Kidney epithelial cell (primary cell): Measurements from ENCODE around the gene FMO2. TPM values are rescaled to one million over a fixed set of nuclear protein-coding genes. Genes with fewer than 3 reads are reported as not detected.

ENCODE experiments used
- DNase-seq: peaks from one replicate; pipeline ENCODE4 v3.0.0-alpha.2; 2010; ENCODE audit warnings: low read depth
- H3K27me3 ChIP-seq: 2 replicates; pipeline ENCODE4 v1.6.0; 2011; ENCODE audit warnings: low read length; ENCODE audit not compliant: control insufficient read depth, insufficient read depth
- H3K36me3 ChIP-seq: 2 replicates; pipeline ENCODE4 v1.5.1; 2011; ENCODE audit warnings: low read length; ENCODE audit not compliant: control insufficient read depth, insufficient read depth
- H3K4me3 ChIP-seq: 2 replicates; pipeline ENCODE4 v1.5.1; 2011; ENCODE audit warnings: low read depth, mild to moderate bottlenecking, control low read depth, low read length
- CTCF ChIP-seq: IDR thresholded peaks from 2 replicates; pipeline ENCODE4 v1.5.1; 2011; ENCODE audit warnings: mild to moderate bottlenecking, moderate library complexity, low read length, control low read depth, inconsistent platforms; ENCODE audit not compliant: insufficient read depth, poor library complexity, severe bottlenecking
- total RNA-seq: library from RNA; depleted of rRNA; stranded (reverse); fragments of >200 nt; gene quantifications from 2 replicates; pipeline ENCODE4 v1.2.3, GENCODE V29; 2015

Gene FMO2
- total RNA-seq, 1 donor from 2014 or later: not detected

DNA sequence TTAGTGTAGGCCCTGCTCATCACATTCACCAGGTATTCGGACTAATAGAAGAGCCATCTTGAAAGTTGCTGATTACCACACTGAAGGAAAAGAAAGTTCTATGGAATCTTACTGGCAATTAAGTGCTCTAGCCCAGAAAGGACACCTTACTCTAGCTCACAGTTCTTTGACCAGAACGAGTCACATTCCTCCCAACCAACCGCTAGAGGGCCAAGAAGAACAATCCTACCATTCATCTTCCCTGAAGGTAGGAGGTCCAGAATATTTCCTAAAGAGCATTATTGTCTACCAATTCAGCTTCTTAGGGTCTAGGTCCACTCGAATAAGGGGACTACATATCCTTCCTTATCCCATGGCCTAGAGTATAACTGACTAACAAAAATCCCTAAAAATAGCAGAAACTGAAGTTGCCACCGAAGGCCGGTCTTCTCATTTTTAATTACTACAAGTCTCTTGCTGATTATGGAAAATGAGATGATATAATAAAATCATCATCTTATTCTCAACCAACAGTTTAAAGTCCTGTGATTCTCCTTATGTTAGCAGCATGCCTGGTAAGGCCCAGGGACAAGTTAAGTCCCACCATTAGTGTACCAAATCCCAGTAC, 60.5 kb downstream of the FMO2 start:
- H3K27me3 ChIP-seq: no peaks in the 10 kb centered on the region
- DNase-seq: no peak
- no peak overlapping the region for H3K4me3 ChIP-seq
- TF ChIP-seq CTCF: peak; percentile 83
- no peaks in the 10 kb centered on the region for H3K36me3 ChIP-seq

DNA sequence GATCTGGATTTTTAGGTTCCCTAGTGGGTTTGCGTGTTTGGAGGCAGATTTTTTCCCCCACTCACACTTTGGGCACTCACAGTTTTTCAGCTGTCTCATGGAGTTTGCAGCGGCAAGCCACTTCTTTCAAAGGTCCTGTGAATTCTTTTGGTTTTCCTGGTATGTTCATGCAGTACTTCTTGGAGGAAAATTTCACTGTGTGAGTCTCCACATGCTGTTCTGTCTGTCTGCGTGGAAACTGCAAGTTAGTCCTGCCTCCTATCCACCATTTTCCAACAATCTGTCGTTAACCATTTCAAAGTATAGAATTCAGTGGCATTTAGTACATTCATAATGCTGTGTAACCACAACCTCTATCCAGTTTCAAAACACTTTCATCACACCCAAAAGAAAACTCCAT, 62.4 kb downstream of the FMO2 start:
- no peak for TF ChIP-seq CTCF
- Histone ChIP-seq H3K27me3 (no peaks in the 10 kb centered on the region), H3K4me3 (no peak overlapping the region), H3K36me3 (no peaks in the 10 kb centered on the region)
- DNase-seq: no peak

- Histone ChIP-seq H3K36me3 (no peaks in the 10 kb centered on the region), H3K4me3 (no peak within 1 kb of the TSS), H3K27me3 (no peaks in the 10 kb centered on the region)
- no peak for TF ChIP-seq CTCF
- DNase-seq: no peak
These were observed 63.2 kb downstream of the FMO2 start, which contains the start of gene FMO1 for GRCh38 chr1:171248302-171248701. TSS of gene FMO1 (plus strand) at chr1:171248494. CDS start at chr1:171258088, 9,594 bp downstream.

GRCh38 chr1:171248841-171249240, 63.7 kb downstream of the FMO2 start:
- Histone ChIP-seq H3K27me3 (no peaks in the 10 kb centered on the region), H3K36me3 (no peaks in the 10 kb centered on the region), H3K4me3 (no peak overlapping the region)
- no peak for TF ChIP-seq CTCF
- no peak for DNase-seq

GRCh38 chr1:171250263-171250662, 65.2 kb downstream of the FMO2 start:
- no peak for TF ChIP-seq CTCF
- DNase-seq: no peak
- Histone ChIP-seq H3K4me3 (no peak overlapping the region), H3K27me3 (no peaks in the 10 kb centered on the region), H3K36me3 (no peaks in the 10 kb centered on the region)

DNA sequence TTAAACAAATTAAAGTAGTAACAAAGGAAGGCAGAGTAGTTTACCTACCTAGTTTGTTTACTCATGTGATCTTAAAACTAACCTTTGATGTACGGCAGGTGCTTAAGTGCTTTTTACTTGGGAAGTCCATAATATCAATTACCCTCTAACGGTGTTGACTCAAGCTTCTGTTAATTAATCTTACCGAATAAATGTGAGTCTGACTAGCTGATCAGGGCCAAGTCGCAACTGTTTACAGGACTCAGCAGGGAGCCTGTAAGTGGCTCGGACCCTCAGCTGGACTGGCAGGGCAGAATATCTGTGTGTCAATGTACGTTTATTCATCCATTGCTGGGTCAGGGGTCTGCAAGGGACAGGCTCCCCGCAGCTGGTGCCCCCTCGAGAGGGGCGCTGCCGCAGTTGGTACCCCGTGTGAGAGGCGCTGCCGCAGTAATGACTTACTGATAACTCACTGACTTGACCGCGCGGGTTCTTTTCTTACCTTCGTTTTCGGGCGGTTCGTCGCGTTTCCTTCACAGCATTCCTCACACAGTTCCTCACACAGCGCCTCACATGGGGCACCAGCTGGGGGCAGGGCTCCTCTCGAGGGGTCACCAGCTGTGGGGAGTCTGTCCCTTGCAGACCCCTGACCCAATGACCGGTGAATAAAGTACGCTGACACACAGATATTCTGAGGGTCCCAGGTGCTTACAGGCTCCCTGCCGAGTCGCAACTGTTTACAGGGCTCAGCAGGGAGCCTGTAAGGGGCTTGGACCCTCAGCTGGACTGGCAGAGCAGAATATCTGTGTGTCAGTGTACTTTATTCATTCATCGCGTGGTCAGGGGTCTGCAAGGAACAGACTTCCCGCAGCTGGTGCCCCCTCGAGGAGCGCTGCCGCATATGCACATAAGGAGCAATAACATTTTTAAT, 66.2 kb downstream of the FMO2 start:
- DNase-seq: no peak
- Histone ChIP-seq H3K36me3 (no peaks in the 10 kb centered on the region), H3K4me3 (peak overlapping the region; percentile 59), H3K27me3 (no peaks in the 10 kb centered on the region)
- TF ChIP-seq CTCF: peak; percentile 77
